Iris pigment epithelial cell (primary cell): ENCODE measurements around the gene PPP1R36.
A peak's percentile ranks its signal among the peaks of the same experiment; 100 is the strongest.
"Not testable (repeated sequence)": the region's sequence is repeated elsewhere in the genome, so short reads cannot be mapped to it uniquely, and the experiment has no call there.

Source experiments
- DNase-seq: peaks from one replicate; pipeline ENCODE4 v3.0.0-alpha.2; 2011; ENCODE audit warnings: low read depth

The PPP1R36 gene

GRCh38 chr14:64569138-64569631 lies 19.4 kb downstream of the PPP1R36 start:
- peak; percentile 82 for DNase-seq

GRCh38 chr14:64569646-64570045 lies 19.9 kb downstream of the PPP1R36 start:
- not testable (repeated sequence) for DNase-seq

GRCh38 chr14:64572386-64573104 lies 22.8 kb downstream of the PPP1R36 start:
- DNase-seq = no peak

- no peak for DNase-seq
Observed at GRCh38 chr14:64573109-64573508, 23.3 kb downstream of the PPP1R36 start.

- no peak for DNase-seq
Observed at GRCh38 chr14:64574371-64575107, 24.8 kb downstream of the PPP1R36 start.

GRCh38 chr14:64577211-64577610 lies 27.4 kb downstream of the PPP1R36 start:
- no peak for DNase-seq

GRCh38 chr14:64580467-64580866 lies 30.7 kb downstream of the PPP1R36 start:
- peak; percentile 21 for DNase-seq

- no peak for DNase-seq
Observed at GRCh38 chr14:64581363-64581762, 31.6 kb downstream of the PPP1R36 start.

- no peak for DNase-seq
Observed at GRCh38 chr14:64581817-64582216, 32.1 kb downstream of the PPP1R36 start.

GRCh38 chr14:64584190-64584589 lies 34.4 kb downstream of the PPP1R36 start:
- DNase-seq = no peak

- DNase-seq = no peak
Observed at GRCh38 chr14:64591809-64592208, 42.0 kb downstream of the PPP1R36 start.

GRCh38 chr14:64594438-64594837 lies 44.7 kb downstream of the PPP1R36 start:
- DNase-seq = no peak

- no peak for DNase-seq
Observed at GRCh38 chr14:64598404-64598803, 48.6 kb downstream of the PPP1R36 start.

- DNase-seq = no peak
Observed at GRCh38 chr14:64601571-64601970, 51.8 kb downstream of the PPP1R36 start.

- DNase-seq = no peak
Observed at GRCh38 chr14:64602826-64603225, 53.1 kb downstream of the PPP1R36 start.

GRCh38 chr14:64604001-64604400 lies 54.2 kb downstream of the PPP1R36 start:
- no peak for DNase-seq

- DNase-seq = no peak
Observed at GRCh38 chr14:64604881-64605280, 55.1 kb downstream of the PPP1R36 start.

- DNase-seq = no peak
Observed at GRCh38 chr14:64605926-64606685, 56.3 kb downstream of the PPP1R36 start.

- DNase-seq = no peak
Observed at GRCh38 chr14:64610049-64610746, 60.4 kb downstream of the PPP1R36 start.

GRCh38 chr14:64611358-64612020 lies 61.7 kb downstream of the PPP1R36 start:
- no peak for DNase-seq

GRCh38 chr14:64612021-64612380 lies 62.2 kb downstream of the PPP1R36 start:
- peak; percentile 39 for DNase-seq
